GM21381 (cell line): ENCODE data around the gene DBNDD2.

Experiments
- ATAC-seq: cut with Tn5 transposase; IDR thresholded peaks from one replicate; pipeline ENCODE4 v1.9.1; 2021; ENCODE audit warnings: mild to moderate bottlenecking, moderate library complexity; ENCODE audit not compliant: unreplicated experiment

Gene DBNDD2

DNA sequence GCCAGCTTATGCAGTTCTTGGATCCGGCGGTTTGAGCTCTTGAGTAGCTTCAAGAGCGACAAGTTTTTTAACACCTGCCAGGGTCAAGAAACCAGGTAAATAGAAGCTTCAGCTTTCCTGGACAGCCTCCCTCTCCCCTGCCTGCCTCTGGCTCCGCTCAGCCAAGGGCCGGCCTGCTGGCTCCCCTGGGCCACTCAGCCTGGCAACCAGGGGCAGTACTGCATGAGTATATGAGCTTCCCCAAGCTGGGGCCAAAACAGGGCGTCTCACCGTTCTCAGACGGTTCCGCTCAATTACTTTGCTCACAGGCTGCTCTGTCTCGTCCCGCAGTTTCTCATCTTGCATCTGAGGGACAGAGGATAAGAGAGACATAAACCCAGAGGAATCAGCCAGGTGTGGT, 30.8 kb upstream of the DBNDD2 start:
- no peak for ATAC-seq

DNA sequence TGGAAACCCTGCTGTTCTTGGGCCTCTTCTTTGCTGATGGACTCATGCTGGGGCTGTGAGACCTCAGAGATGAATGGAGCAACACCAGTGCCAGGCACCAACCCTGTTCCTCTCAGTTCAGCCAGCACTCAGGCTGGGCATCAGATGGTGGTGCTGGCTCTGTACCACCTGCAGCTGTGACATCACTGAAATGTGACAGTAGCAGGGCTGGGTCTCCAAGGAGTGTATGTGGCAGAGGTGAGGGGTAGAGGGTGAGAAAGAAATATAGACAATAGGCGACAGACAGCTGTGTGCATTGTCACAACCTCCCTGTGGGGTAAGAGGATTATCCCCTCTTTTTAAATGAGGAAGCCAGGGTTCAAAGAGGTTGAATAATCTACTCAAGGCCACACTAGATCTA, 29.9 kb upstream of the DBNDD2 start, which contains the start of gene TP53TG5:
TSS of gene TP53TG5 (minus strand) at position 135 of the 400 bp plus-strand sequence. CDS start at position 46, 89 bp downstream.
- no peak for ATAC-seq

DNA sequence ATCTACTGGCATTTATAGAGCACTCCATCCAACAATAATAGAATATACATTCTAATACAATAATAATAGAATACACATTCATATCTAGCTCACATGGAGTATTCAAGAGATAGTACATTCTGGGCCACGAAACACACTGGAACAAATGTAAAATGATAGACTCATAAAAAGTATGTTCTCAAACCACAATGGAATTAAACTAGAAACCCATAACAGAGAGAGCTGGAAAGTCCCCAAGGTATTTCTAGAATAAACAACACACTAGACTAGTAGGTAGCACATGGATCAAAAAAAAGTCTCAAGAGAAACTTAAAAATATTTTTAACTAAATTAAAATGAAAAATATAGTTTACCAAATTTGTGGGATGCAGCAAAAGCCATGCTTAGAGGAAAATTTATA, 20.8 kb upstream of the DBNDD2 start:
- no peak for ATAC-seq

DNA sequence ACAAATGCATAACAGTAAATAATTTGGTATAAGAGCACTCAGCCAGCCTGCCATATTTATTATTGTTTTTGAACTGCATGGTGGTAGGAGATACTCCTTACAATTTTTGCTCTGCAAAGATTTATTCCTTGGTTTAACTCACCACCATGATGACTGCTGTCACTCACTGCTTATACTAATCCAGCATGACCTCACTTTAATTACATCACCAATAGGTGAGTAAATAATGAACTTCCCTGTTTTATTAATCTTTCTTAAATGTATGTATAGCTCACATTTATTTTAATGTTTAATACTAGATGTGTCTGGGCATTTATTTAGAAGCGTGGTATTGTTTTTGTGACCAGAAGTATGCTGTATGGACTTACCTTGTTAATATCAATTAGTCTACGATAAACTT, 17.2 kb upstream of the DBNDD2 start:
- no peak for ATAC-seq

DNA sequence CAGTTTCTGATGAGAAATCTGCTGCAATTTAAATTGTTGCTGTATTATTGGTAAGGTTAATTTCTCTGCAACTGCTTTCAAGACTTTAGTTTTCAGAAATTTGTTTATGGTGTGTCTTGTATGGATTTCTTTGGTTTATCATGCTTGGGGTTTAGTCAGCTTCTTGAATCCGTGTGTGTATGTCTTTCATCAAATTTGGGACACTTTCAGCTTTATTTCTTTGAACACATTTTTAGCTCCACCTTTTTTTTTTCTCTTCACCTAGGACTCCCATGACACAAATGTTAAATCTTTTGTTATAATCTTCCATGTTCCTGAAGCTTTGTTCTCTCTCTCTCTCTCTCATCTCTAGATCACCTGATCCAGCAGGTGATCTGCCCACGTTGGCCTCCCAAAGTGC, 16.5 kb upstream of the DBNDD2 start:
- no peak for ATAC-seq

DNA sequence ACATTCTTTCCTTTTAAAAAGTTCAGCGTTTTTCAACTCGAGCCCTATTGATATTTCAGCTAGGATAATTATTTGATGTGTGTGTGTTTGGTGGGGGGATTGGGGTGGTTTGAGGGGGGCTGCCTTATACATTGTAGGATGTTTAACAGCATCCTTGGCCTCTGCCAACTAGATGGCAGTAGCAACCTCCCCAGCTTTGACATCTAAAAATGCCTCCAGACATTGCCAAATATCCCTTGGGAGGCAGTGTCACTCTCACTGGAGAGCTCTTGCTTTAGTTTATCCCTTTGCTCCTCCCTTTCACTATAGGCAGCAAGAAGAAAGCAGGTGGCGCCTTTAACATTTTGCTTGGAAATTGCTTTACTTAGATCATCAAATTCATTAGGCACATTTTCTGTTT, 15.4 kb upstream of the DBNDD2 start:
- no peak for ATAC-seq

GRCh38 chr20:45394221-45395113, 13.6 kb upstream of the DBNDD2 start:
- no peak for ATAC-seq

- no peak for ATAC-seq
Measured at GRCh38 chr20:45395114-45395415, 13.0 kb upstream of the DBNDD2 start.

DNA sequence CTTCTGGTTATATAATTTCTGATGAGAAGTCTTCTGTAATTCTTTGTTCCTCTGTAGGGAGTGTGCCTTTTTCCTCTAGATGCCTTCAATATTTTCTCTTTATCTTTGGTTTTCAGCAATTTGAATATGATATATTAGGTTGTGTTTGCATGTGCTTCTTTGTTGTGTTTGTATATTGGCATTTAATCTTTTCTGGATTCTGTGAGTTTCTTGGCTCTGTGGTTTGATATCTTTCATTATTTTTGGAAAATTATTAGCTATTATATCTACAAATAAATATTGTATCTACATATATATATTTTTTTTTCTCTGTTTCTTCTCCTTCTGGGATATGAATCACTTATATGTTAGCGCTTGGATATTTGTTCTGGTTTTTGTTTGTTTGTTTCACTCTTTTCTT, 9.1 kb upstream of the DBNDD2 start:
- ATAC-seq, result no peak

- ATAC-seq, result no peak
Measured at GRCh38 chr20:45400346-45401031, 7.6 kb upstream of the DBNDD2 start.

GRCh38 chr20:45402946-45403345, 5.1 kb upstream of the DBNDD2 start:
- no peak for ATAC-seq

- ATAC-seq, result no peak
Measured at GRCh38 chr20:45404438-45404837, 3.7 kb upstream of the DBNDD2 start.

- no peak for ATAC-seq
Measured at GRCh38 chr20:45405571-45406259, 2.4 kb upstream of the DBNDD2 start.

DNA sequence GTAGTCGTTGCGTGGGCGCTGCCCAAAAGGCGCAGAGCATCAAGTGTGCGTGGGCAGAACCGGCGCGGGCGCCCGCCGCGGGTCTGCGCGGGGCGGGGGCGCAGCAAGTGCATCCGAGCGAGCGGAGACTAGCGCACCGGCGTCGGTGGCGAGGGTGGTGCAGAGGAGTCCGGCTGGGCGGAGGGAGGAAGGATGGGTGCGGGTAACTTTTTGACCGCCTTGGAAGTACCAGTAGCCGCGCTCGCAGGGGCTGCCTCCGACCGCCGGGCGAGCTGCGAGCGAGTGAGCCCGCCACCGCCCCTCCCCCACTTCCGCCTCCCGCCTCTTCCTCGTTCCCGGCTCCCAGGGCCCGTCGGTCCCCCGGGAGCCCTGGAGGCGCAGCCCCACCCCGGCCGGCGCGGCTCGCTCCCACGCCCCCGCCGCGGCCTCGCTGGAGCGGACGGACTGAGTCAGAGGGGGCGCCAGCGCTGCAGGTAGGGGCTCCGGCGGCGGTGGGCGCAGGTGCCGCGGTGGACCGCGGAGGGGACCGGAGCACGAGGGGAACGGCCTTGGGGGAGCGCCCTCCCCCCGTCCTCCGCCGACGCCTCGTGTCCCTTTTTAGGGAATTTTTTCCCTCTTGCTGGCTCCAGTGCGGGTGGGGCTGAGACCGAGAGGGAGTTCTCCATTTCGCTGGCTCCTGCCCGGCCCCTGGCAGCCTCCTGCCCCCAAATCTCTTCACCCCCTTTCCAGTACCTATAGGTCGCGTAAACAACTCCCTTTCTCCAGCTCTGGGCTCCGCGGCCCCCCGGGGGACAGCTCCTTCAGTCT, 1.6 kb upstream of the DBNDD2 start:
- ATAC-seq, result no peak

GRCh38 chr20:45407067-45407745, 883 bp upstream of the DBNDD2 start:
- no peak for ATAC-seq

GRCh38 chr20:45408646-45409213, 641 bp downstream of the DBNDD2 start:
- ATAC-seq, result no peak

- no peak for ATAC-seq
Measured at GRCh38 chr20:45409521-45410272, 1.6 kb downstream of the DBNDD2 start.

DNA sequence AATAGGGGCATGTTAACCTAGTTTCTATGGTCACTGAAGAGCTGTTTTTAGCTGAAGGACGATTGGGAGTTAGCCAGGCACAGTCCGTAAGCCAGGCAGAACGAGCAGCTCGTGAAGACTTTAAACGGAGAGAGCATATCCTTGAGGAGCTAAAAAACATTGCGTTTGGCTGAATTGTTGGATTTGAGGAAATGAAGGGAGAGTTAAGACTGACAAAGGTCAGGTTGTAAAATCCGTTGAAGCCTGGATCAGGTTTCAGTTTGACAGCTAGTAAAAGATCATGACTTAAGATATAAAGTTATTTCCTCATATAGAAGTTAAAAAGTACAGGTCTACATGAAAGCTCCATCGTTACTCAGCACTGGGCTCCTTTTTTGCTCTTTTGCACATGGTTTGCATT, 2.8 kb downstream of the DBNDD2 start:
- ATAC-seq, result no peak

- ATAC-seq, result no peak
Measured at GRCh38 chr20:45412653-45413052, 4.6 kb downstream of the DBNDD2 start.
